ENCODE data around the gene FYCO1.

The FYCO1 gene

DNA sequence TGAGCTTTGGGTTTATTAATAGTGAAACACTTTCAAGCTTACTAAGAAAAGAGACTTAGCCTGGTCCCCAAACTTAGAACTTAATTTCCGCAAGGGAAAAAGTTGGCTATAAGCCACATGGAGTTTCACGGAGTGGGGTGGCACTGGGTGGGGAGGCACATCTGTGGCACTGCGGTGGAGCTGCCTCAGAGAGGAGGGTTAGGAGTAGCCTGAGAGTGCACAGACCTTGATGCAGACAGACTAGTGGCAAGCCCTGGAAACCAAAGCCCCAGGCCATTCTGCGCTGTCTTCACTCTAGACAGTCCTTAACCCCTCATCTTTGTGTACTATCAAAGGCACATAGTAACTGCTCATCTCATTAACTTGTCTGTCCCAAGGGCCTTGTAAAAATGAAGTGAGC, 30.4 kb downstream of the FYCO1 start:
- DNase-seq (ENCODE audit: low read depth, low spot score) = no peak

DNA sequence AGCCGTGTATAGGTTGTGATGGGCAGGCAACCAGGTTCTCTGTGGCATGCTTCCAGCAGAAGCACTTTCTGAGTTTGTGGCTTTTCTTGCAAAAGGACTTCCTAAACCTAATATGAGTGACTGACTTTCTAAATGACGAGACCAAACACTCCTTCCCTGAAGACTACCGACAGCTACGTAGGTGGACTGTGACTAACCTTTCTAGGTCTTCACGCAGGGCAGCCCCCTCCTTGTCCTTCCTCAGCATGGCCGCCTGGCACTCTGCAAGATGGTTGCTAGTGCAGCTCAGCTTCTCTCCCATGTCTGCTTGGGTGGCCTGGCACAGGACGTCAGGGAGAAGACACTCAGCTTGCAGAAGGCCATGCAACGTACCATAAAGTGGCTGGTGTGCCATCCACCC, 31.5 kb downstream of the FYCO1 start:
- no peak for DNase-seq (ENCODE audit: low read depth, low spot score)

DNA sequence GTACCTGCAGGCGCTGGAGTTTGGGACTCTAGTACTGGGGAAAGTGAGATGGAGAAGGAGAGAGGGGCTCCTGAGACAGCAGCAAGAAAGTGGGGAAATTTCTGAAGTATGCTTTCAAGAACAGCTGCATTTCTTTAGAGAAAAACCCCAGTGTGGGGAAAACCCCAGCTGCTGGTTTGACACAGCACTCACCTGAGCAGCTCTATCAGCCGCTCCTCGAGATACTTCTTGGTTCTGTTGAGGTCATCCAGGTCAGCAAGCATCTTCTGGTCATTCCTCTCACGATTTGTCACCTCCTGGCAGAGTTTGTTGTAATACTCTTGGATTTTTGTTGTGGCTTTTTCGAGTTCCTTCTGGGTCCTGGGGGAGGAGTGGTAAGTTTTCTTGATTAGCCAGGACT, 33.6 kb downstream of the FYCO1 start:
- DNase-seq (ENCODE audit: low read depth, low spot score) = no peak

DNA sequence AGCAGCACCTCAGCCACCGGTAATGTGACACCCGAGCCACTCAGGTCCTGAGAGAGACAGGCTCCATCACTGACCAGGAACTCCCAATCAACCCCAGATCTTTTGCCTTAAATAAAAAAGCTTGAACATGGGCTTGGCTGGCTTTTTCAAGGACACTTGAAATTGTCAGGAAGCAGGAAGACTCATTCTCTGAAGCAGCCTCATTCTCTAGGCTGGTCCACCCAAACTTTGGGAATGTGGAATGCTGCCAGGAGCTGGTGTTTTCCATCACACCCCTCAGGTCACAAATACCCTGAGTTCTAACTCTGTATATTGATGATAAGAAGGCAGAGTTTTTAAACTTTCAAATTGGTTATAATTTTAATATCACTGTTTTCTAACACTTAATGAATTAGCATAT, 35.3 kb downstream of the FYCO1 start:
- DNase-seq (ENCODE audit: low read depth, low spot score) = no peak

DNA sequence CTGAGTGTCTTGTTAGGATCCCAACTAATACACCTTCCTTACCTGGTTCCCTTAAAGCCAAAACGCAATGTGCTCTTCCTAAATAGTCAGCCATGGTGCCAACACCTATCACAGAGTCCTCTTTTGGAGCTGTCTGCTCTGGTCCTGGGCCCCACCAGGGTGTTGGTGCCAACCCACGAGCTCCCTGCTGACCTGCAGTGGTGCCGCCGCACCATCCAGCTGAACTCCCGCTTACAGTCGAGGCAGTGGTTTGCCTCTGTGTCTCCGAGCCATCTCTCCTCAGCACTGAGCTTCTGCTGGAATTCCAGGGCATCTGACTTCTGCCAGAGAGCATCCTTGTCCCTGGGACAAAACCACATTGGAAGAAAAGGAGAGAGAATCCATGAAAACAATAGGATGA, 36.4 kb downstream of the FYCO1 start:
- no peak for DNase-seq (ENCODE audit: low read depth, low spot score)

DNA sequence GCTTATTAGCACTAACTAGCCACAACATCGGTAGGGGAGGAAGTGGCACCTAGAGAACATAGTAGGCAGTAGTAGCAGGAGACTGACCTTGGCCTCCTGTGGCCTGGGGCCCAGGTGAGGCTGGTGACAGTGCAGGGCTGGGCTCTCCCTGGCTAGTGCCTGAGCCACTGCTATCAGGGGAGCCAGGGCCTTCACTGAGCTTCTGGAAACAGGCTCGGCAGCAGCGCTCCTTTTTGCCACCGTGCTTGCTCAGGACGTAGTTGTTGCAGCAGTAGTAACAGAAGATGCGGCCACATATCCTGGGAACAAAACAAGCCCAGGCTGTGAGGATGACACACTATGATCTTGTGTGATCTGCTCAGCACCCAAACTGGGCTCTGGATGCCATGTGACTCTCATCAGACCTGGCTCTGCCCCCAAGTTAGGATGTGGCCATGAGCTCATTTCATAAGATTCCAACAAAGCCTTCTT, 37.3 kb downstream of the FYCO1 start:
- no peak for DNase-seq (ENCODE audit: low read depth, low spot score)

DNA sequence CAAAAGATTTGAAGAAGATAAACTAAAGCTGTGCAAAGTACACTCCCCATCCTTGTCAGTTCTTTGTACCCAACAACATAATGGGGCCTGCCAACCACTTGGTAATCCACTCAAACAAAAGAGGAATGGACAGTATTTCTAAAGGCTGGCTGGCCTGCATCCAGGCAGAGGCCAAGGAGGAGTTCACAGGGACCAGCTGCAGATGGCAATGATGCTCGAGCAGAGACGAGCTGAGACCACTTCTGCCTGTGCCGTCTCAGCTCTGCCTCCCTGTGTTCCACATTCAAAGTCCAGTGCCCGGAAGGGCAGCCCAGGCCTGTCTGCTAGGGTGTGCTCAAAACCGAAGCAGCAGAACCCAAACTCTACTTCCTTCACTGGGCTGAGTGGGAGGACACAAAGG, 38.0 kb downstream of the FYCO1 start:
- DNase-seq (ENCODE audit: low read depth, low spot score) = no peak

DNA sequence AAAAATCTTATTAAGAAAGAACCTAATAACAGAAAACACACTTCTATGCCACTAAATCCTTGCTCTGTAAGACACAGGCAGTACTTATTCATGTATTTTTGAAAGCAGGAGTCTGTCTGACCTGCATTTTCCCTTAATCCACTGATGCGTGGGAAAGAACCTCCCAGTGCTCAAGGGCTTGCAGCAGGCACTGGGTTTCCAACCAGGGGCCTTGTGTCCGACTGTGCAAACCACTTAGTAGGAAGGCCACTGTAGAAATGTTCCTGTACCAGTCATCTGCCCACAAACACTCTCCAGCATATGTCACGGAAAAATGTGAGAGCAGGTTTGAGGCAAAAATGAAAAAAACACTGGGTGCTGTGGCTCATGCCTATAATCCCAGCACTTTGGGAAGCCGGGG, 39.9 kb downstream of the FYCO1 start:
- DNase-seq (ENCODE audit: low read depth, low spot score) = no peak

DNA sequence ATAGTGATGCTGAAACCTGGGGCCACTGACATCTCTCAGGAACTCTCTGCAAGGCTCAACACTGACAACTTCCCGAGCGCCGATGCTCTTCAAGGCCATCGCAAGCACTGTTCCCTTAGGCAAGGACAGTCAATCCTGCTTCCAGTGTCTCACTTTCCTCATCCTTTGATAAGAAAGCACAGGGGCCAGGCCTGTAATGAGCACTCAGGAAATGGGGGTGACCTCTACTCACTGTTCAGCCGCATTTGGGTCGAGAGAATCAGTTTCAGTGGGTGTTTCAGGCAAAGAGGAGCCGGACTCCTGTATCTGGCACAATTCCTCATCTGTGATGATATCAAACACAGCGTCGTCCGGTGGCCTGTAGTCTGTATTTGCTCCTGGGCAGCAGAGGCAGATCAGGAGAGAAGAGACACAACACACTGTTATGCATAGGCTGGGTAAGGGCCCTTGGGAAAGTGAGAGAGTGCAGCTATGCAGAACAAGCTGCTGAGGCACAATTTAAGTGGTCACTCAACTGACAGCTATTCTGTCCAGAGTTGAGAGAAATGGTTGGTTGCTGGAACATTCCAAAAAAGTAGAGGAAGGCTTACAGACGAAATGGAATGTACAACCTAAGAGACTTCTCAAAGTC, 40.5 kb downstream of the FYCO1 start:
- no peak for DNase-seq (ENCODE audit: low read depth, low spot score)

DNA sequence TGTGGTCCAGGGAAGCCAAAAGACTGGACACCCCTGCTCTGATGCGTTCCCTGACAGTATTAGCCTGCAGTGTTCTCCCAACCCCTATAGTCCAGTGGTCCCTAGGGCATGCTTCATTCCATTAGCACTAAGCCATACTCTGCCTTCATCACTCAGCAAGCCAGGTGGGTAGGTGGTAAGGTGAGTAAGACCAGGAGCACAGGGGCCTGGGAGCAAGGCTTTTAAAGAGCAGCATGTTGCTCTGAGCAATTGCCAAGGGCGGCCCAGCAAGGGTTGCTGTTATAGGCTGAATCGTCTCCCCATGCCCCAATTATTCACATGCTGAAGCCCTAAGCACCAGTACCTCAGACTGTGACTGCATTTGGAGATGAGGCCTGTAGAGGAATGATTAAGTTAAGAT, 41.3 kb downstream of the FYCO1 start:
- no peak for DNase-seq (ENCODE audit: low read depth, low spot score)

DNA sequence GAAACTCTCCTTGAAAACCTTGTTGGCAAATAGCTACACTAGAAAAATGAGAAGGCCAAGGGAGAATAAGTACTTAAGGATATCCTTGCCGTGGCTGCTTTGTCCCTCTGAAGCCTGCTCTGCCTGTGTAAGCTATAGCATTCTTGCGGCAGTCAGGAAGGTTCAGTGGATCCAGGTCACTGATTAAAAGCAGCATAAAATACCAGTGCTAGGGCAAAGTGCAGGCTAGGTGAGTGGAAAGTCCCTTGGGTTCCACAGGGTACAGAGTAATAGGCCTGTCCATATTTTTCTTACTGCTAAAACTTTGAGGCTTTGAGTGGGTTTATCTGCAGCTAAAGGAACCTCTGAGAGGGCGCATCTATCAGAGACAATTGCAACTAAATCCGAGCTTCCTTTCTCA, 42.1 kb downstream of the FYCO1 start:
- no peak for DNase-seq (ENCODE audit: low read depth, low spot score)

DNA sequence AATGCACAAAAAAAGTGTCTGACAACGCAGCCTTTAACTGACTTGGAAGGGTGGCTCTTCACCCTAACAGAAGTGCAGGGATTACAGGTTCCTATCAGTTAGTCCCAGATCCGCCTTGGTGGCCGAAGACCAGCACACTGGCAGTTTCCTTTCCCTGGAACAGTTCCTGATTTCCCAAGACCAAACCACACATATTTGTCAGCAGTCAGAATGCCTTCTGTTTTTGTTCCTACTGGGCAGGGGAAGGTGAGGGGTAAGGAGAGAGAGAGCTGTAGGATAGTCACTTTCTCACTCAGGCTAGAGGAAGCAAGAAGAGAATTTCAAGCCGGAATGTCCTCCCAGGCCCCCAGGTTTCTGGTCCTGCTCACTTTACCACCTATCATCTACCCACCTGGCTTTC, 43.2 kb downstream of the FYCO1 start:
- DNase-seq (ENCODE audit: low read depth, low spot score) = no peak

DNA sequence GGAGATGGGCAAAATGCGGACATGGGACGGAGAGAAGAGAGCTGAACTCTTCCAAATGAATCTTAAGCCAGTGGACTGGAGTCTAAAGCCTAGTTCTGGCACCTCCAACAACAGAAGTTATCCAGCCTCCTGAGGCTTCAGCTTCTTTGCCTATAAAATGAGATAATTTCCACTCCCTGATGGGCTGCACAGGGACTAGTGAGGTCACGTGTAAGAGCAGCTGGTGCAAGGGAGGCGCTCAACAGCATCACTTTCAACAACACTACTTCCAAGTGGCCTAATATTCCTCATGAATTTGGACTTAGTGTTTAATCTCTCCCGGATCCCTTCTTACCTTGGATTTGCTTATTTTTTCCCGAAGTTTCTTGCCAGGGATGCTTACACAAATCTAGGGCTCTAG, 43.7 kb downstream of the FYCO1 start:
- no peak for DNase-seq (ENCODE audit: low read depth, low spot score)

DNA sequence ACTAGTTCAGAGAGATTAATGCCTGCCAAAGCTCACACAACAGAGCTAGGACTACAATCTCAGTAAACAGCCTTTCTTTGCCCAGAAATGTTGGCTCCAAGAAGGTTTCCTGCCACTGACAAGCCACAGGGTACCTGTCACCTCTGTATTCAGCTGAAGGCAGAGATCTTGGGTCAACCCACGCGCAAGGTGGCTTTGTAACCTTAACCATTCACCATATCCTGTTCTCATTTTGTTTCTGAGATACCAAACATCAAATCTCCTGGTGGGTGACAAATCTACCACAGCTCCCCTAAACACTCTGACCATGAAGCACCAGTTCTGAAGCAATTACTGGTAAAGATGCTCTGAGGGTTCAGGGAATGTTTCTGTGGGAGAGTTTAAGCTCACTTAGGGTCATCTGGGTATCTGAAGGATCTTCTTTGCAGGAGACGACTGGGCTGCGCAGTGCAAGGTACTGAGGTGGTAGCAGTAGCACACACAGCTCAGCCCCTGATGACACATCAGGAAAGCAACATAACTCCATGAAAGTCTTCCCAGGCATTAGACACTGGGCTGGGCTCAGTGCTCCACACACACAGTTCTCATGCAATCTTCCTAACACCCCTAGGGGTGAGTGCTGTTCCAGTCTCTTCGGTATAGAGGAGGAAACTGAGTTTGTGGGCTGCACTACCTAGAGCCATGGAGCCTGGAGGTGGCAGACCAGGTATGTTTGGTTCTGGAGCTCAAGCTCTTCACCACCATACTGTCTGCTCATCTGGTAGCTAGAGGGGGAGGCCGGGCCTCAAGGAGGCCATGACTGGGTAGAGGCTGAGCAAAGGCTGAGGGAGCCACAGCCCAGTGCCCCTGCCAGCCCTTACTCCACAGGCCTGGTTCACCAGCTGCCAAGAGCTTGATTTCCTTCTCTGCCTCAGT, 44.7 kb downstream of the FYCO1 start:
- no peak for DNase-seq (ENCODE audit: low read depth, low spot score)

DNA sequence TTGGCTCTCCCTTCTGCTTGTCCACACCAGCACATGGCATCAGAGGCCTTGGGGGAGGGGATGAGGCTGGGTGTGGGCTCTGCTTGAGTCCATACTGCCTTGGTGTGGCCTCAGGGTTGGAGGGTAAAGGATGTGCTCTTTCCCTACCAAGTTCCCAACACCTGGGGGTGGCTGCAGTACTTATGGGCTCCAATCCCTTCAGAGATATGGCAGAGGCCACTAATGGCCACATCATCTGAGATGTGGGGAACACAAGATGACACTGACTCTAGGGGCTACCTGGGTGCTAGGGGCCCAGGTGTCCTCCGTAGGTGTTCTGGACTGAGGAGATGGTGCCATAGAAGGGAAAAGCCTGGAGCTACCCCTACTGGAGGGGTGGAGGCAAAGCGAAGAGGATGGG, 45.5 kb downstream of the FYCO1 start:
- DNase-seq (ENCODE audit: low read depth, low spot score) = no peak

DNA sequence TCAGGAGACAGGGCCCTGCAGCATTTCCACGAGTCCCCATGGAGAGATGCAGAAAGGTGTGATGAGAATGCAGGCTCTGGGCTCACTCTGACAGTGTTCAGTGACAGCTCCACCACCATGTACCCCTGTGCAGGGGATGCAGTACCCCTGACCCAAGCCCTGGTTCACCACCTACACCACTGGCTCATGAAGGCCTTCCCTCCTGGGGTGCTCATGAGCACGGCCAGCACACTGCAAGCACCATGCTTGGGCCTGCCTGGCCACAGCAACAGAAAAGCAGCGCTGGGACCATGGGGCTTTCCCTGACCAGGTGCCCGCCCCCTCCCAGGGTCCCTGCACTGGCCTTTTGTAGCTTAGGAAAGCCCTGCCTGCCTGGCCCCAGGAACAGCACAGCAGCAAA, 46.2 kb downstream of the FYCO1 start:
- no peak for DNase-seq (ENCODE audit: low read depth, low spot score)

DNA sequence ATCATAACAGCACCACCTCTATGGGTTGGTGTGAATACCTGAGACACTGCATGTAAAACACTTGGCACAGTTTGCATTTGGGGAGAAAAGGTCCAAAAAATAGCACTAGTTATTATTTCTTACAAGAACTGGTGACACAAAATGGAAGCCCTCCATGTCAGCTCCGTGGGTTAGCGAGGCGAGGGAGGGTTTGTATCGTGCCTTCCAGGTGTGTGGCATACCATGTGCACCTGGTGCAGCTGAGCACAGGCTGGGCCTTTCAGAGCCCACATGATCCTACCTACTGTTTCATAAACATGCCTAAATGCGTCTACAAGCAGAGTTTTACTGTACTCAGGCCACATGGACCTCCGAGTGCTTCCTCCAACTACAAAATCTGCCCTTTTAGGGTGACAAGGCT, 46.7 kb downstream of the FYCO1 start:
- DNase-seq (ENCODE audit: low read depth, low spot score) = no peak

DNA sequence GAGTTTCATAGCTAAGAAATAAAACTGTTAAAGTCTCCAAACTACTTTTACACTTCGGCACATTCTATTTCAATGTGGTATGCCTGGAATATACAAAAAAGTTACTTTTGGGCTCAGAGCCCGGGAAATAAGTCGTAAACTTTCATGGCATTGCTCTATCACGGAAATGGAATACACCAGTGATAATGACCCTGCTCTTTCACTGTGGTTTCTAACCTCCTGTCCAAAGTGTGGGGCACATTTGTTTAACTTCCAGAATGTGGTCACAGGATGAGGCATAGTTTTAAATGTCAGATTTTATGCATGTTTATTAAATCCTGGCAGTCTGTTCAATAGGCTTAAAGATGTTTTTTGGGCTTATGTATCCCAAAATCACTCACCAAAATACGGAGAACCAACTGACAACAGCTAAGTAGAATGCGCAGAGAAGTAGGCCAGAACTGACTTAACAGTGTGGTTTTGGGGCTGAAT, 47.3 kb downstream of the FYCO1 start:
- no peak for DNase-seq (ENCODE audit: low read depth, low spot score)

DNA sequence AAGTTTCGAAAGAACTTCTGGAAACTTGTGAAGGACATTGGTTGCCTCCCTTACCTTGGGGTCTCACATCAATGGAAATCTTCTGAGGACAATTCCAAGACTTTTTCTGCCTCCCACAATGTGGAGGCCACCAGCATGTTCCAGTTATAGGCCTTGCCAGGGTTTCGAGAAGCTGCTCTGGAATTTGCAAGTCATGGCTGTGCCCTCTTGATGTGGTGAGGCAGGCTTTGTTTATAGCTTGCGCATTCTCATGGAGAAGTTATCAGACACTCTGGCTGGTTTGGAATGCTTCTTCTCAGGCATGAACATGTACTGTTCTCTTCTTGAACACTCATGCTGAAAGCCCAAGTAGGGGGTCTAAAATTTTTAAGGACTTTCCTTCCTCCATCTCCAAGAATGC, 48.3 kb downstream of the FYCO1 start:
- no peak for DNase-seq (ENCODE audit: low read depth, low spot score)

DNA sequence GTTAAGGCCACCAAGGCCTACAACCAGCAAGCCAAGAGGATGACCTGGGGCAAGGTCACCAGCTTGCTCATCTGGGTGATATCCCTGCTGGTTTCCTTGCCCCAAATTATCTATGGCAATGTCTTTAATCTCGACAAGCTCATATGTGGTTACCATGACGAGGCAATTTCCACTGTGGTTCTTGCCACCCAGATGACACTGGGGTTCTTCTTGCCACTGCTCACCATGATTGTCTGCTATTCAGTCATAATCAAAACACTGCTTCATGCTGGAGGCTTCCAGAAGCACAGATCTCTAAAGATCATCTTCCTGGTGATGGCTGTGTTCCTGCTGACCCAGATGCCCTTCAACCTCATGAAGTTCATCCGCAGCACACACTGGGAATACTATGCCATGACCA, 48.7 kb downstream of the FYCO1 start:
- DNase-seq (ENCODE audit: low read depth, low spot score) = no peak

DNA sequence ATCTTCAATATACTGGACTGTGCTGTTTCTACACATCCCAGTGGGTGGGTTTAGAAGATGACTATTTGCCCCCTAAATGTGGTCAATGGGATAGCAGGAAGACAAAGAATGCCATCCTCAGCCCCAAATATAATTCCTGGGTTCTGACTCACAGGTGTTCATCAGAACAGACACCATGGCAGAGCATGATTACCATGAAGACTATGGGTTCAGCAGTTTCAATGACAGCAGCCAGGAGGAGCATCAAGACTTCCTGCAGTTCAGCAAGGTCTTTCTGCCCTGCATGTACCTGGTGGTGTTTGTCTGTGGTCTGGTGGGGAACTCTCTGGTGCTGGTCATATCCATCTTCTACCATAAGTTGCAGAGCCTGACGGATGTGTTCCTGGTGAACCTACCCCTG, 49.3 kb downstream of the FYCO1 start:
- no peak for DNase-seq (ENCODE audit: low read depth, low spot score)

DNA sequence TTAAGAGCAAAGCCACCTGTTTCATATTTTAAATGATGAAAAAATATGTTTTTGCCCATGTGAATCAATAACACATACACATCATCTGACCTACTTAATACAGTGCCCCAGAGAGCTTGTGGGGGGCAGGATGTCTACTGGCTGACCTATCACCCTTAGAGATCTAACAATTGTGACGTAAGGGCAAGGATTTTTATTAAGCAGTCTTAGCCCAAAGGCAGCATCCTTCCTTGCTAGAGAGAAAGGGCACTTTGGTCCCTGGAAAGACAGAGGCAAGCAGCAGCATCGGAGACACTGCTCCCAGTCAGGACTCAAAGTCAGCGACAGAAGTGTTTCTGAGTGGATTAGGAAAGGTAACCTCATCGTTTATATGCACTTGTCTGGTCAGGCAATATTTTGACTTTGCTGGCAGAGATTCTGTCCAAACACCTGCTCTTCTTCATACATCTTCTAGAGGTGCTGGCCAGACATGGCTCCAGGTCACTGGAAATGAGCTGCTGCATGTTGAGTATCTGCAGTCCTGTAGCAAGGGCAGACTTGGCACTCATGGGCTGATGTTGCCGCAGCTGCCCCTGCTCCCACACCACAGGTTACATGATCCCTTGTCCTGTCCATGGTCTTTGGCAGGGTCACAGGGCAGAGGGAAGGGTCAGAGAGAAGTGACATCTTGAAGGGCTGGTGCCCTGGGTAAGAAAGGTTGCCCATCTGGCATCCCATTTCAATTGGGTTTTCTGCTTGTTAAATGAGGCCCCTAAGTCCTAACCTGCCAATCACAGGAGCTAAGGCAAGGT, 50.6 kb downstream of the FYCO1 start:
- DNase-seq (ENCODE audit: low read depth, low spot score) = no peak

Data from ELF-1 (cell line).